ENCODE data around the gene NELFCD. TPM values are rescaled to one million over a fixed set of nuclear protein-coding genes. Genes with fewer than 3 reads are reported as not detected.

NELFCD gene
- total and polyA plus RNA-seq, 10 of the 15 experiments (the other 5 are each of a cell fraction or from before 2014, with no cell fraction given) = 8.9 to 109 (median 82.9) TPM

DNA sequence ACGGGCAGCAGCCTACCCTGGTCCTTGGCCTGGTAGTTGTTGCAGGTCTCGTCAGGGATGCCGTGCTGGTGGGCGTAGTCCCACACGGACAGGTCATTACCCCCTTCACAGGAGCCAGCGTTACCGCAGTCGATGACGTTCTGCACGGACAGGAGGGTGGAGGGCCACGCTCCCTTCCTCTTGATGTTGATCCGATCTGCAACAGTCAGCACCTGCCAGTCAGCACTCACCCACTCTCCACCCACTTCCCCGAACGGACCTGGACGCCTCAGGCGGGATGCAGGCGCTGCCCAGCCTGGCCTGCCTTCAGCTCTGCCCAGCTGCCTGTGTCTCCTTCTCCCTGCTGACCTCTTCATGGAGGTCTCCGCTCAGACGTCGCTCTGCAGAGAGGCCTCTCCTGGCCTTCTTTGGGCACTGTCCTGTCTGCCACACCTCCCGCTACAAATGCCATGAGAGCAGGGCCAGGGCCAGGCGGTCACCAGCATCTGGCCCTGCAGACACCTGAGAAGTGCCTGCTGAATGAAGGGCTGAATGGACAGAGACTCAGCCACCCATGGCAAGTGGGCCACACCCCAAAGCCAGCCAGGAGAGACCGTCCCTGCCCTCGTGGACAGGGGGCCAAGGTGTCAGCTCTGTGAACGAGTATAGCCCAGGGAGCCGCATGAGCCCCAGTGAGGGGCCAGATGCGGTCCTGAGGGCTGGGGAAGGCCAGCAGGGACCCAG lies 20.6 kb downstream of the NELFCD start:
- no peak for FAIRE-seq
- Histone ChIP-seq H4K20me1 (ENCODE audit: control insufficient read depth, insufficient read depth) (peaks cover 5% of the 10 kb centered on the region; the same call in 1 of the 2 replicates), H3K9me3 (replicated peaks; ENCODE audit: control insufficient read depth, insufficient read depth, low read length) (no peaks in the 10 kb centered on the region), H3K4me1 (ENCODE audit: control insufficient read depth, insufficient read depth, low read length) (peaks cover 20% of the 10 kb centered on the region), H3K79me2 (ENCODE audit: control insufficient read depth, insufficient read depth, low read length) (peaks cover 48% of the 10 kb centered on the region), H3K9ac (ENCODE audit: control insufficient read depth, insufficient read depth, low read length) (no peak overlapping the region), H3K27me3 (replicated peaks in 1 of 2; ENCODE audit: control insufficient read depth in 2 of 2, insufficient read depth in 2 of 2, low read length in 1 of 2) (no peaks in the 10 kb centered on the region), H3K36me3 (ENCODE audit: control insufficient read depth in 2 of 2, insufficient read depth in 2 of 2, low read length in 1 of 2) (peaks cover 26 to 39% of the 10 kb centered on the region in 2 experiments), H3K27ac (ENCODE audit: control insufficient read depth, insufficient read depth) (no peak overlapping the region), H3K4me2 (ENCODE audit: control insufficient read depth, insufficient read depth) (no peak overlapping the region), H2AFZ (ENCODE audit: control insufficient read depth, low read depth, low read length) (no peak overlapping the region), H3K4me3 (no peak overlapping the region)
- WGBS (ENCODE audit: insufficient coverage, insufficient replicate concordance, low lambda C conversion rate, missing lambda C conversion rate) = 95% methylated on average over 26 of the region's 27 CpGs
- intact Hi-C loops (cut with micrococcal nuclease; ENCODE audit: unreplicated experiment) = no loop called here
- ChIA-PET RAD21 (ENCODE audit: unreplicated experiment) (no interaction called here), SMC1A (ENCODE audit: uncharacterized antibody, unreplicated experiment) (no interaction called here), POLR2A (interaction anchor here (0.7 kb wide), 1 partner anchor 28 kb away, joined by 8 read pairs; no protein-coding TSS in a partner anchor), CTCF (no interaction called here)
- no peak for ATAC-seq
- TF ChIP-seq MTA2 (IDR thresholded peaks at IDR 0.05; ENCODE audit: low read depth) = no peak
- no peak for TF ChIP-seq ZNF217 (IDR thresholded peaks at IDR 0.05)
- TF ChIP-seq RELA (IDR thresholded peaks at IDR 0.05; ENCODE audit: borderline replicate concordance, partially characterized antibody) = no peak
- TF ChIP-seq ZNF384 (IDR thresholded peaks at IDR 0.05; ENCODE audit: borderline replicate concordance, low read depth, low read length) = no peak
- 0 out of 2 replicates have a peak, but pooled peaks have one; percentile 12 for TF ChIP-seq POLR2AphosphoS5 (IDR thresholded peaks at IDR 0.05; ENCODE audit: low read length)
- no peak for TF ChIP-seq MTA3 (IDR thresholded peaks at IDR 0.05; ENCODE audit: borderline replicate concordance, low read length)
- no peak for TF ChIP-seq HDAC2 (IDR thresholded peaks at IDR 0.05)
- no peak for TF ChIP-seq PML (IDR thresholded peaks at IDR 0.05; ENCODE audit: low read length)
- peak; percentile 54 for TF ChIP-seq POLR2A (IDR thresholded peaks at IDR 0.05; ENCODE audit: low read depth, low read length)
- DNase-seq (ENCODE audit: low read depth, low spot score) = no peak
- in situ Hi-C loops (cut with MboI) = loop anchor here (10.0 kb wide), 2 partner anchors 547 to 1607 kb away; partner anchors contain the start of gene RBM38
- no TSS peak for BruUV-seq (replicated peaks)
